SK-N-SH (cell line): ENCODE data around the gene AP3B2. TPM values are rescaled to one million over a fixed set of nuclear protein-coding genes. Genes with fewer than 3 reads are reported as not detected.

Experiments used
- CTCF ChIA-PET: fragments of 300-600, 350-600 bp; formaldehyde crosslinking; extraction: SDS; loops from one replicate; lab custom pipeline; 2021; lab: Yijun Ruan, JAX
- POLR2A ChIA-PET: fragments of 350-600 bp; sonication (Branson Sonifier 250); formaldehyde crosslinking; extraction: SDS; loops from one replicate; lab custom pipeline; 2020; ENCODE audit warnings: antibody characterized with exemption, inconsistent platforms; lab: Yijun Ruan, JAX
- DNase-seq: peaks from one replicate; pipeline ENCODE4 v3.0.0; 2012
- H2AFZ ChIP-seq: fragments of 200-600 bp; sonication (generic); 2 replicates; pipeline ENCODE4 v1.8.1; 2016; ENCODE audit warnings: antibody characterized with exemption, mild to moderate bottlenecking, low read depth
- H3F3A ChIP-seq: fragments of 200-600 bp; sonication (generic); replicated peaks from 2 replicates; pipeline ENCODE3; 2016; ENCODE audit warnings: antibody characterized with exemption, mild to moderate bottlenecking; ENCODE audit not compliant: insufficient read depth
- H3K27ac ChIP-seq, 2 experiments: fragments of 200-500 bp in 1 of 2; fragments of 200-600 bp in 1 of 2; sonication (Bioruptor generic) in 1 of 2; sonication (generic), shearing (Covaris generic) in 1 of 2; 2 replicates each; pipeline versions ENCODE4 v1.5.1 to v1.6.1; 2014 to 2016; ENCODE audit warnings: low read depth in 2 of 2, inconsistent platforms in 1 of 2, low read length in 1 of 2, mild to moderate bottlenecking in 1 of 2, mixed read lengths in 1 of 2
- H3K27me3 ChIP-seq: fragments of 200-600 bp; sonication (generic), shearing (Covaris generic); 2 replicates; pipeline ENCODE4 v1.6.1; 2016; ENCODE audit warnings: mixed run types; ENCODE audit not compliant: insufficient read depth
- H3K36me3 ChIP-seq, 2 experiments: fragments of 200-500 bp in 1 of 2; fragments of 200-600 bp in 1 of 2; sonication (Bioruptor generic) in 1 of 2; sonication (generic) in 1 of 2; replicated peaks in 1 of 2; 2 replicates each; pipeline versions ENCODE3 to v1.5.1; 2014 to 2016; ENCODE audit warnings: low read length in 1 of 2, mild to moderate bottlenecking in 1 of 2; ENCODE audit not compliant: insufficient read depth in 2 of 2, control insufficient read depth in 1 of 2
- H3K4me1 ChIP-seq, 2 experiments: fragments of 200-500 bp in 1 of 2; fragments of 200-600 bp in 1 of 2; sonication (Bioruptor generic) in 1 of 2; sonication (generic), shearing (Covaris generic) in 1 of 2; 2 replicates each; pipeline versions ENCODE4 v1.5.1 to v1.6.1; 2014 to 2016; ENCODE audit warnings: low read depth in 1 of 2, low read length in 1 of 2, mixed run types in 1 of 2; ENCODE audit not compliant: insufficient read depth in 2 of 2, control insufficient read depth in 1 of 2
- H3K4me2 ChIP-seq: fragments of 200-600 bp; sonication (generic), shearing (Covaris generic); 2 replicates; pipeline ENCODE4 v1.6.1; 2017; ENCODE audit warnings: mixed run types
- H3K4me3 ChIP-seq, 2 experiments: fragments of 200-500 bp in 1 of 2; fragments of 200-600 bp in 1 of 2; sonication (Bioruptor generic) in 1 of 2; sonication (generic), shearing (Covaris generic) in 1 of 2; 2 replicates each; pipeline versions ENCODE4 v1.5.1 to v1.8.1; 2014 to 2016; ENCODE audit warnings: low read depth in 2 of 2, inconsistent platforms in 1 of 2, low read length in 1 of 2, mild to moderate bottlenecking in 1 of 2, mixed read lengths in 1 of 2, moderate library complexity in 1 of 2
- H3K79me2 ChIP-seq: fragments of 200-600 bp; sonication (generic); 2 replicates; pipeline ENCODE4 v1.8.1; 2017; ENCODE audit warnings: mild to moderate bottlenecking; ENCODE audit not compliant: insufficient read depth
- H3K9ac ChIP-seq: fragments of 200-600 bp; sonication (generic); 2 replicates; pipeline ENCODE4 v1.6.1; 2017; ENCODE audit warnings: mixed run types
- H3K9me2 ChIP-seq: fragments of 200-600 bp; sonication (generic); 2 replicates; pipeline ENCODE4 v1.6.1; 2017; ENCODE audit warnings: mixed run types
- H3K9me3 ChIP-seq: fragments of 200-600 bp; sonication (generic); 2 replicates; pipeline ENCODE4 v1.6.1; 2017; ENCODE audit warnings: mixed run types, mild to moderate bottlenecking, moderate library complexity
- H4K20me1 ChIP-seq: fragments of 200-600 bp; sonication (generic); 2 replicates; pipeline ENCODE4 v1.6.1; 2017; ENCODE audit warnings: mild to moderate bottlenecking, mixed run types; ENCODE audit not compliant: insufficient read depth
- CHD2 ChIP-seq: fragments of 150-350 bp; IDR thresholded peaks from 2 replicates; pipeline ENCODE4 v1.6.1; 2018; ENCODE audit warnings: low read length; ENCODE audit not compliant: partially characterized antibody
- CTCF ChIP-seq: fragments of 200-600 bp; sonication (generic); IDR thresholded peaks from 2 replicates; pipeline ENCODE4 v1.6.1; 2017; ENCODE audit warnings: antibody characterized with exemption, mild to moderate bottlenecking, moderate library complexity
- EZH2phosphoT487 ChIP-seq: fragments of 200-600 bp; sonication (generic); IDR thresholded peaks from 2 replicates; pipeline ENCODE4 v1.6.1; 2017; ENCODE audit warnings: low read depth, mixed run types, mild to moderate bottlenecking, antibody characterized with exemption, moderate library complexity, borderline replicate concordance
- FOXJ3 ChIP-seq: sonication (generic); formaldehyde crosslinking; IDR thresholded peaks from 2 replicates; pipeline ENCODE4 v1.5.1; 2020; ENCODE audit warnings: mild to moderate bottlenecking, missing genetic modification reagents
- FOXM1 ChIP-seq: IDR thresholded peaks from 2 replicates; pipeline ENCODE4 v1.4.0; 2012; ENCODE audit warnings: low read depth, mild to moderate bottlenecking
- MEF2A ChIP-seq: IDR thresholded peaks from 2 replicates; pipeline ENCODE4 v1.4.0; 2012; ENCODE audit warnings: low read depth, borderline replicate concordance
- MXI1 ChIP-seq: IDR thresholded peaks from 2 replicates; pipeline ENCODE4 v1.6.1; 2012; ENCODE audit warnings: mild to moderate bottlenecking, low read depth, low read length, improper control_type of control experiment
- NFIC ChIP-seq: IDR thresholded peaks from 2 replicates; pipeline ENCODE4 v1.4.0; 2012; ENCODE audit warnings: borderline replicate concordance
- PBX3 ChIP-seq: IDR thresholded peaks from 2 replicates; pipeline ENCODE4; 2012
- RAD21 ChIP-seq: IDR thresholded peaks from 2 replicates; pipeline ENCODE4 v1.6.1; 2012; ENCODE audit warnings: mild to moderate bottlenecking, low read length
- RCOR1 ChIP-seq: fragments of 150-350 bp; IDR thresholded peaks from 2 replicates; pipeline ENCODE4 v1.6.1; 2017; ENCODE audit warnings: antibody characterized with exemption, low read length
- RXRA ChIP-seq: IDR thresholded peaks from 2 replicates; pipeline ENCODE4 v1.4.0; 2012; ENCODE audit warnings: low read depth, mild to moderate bottlenecking, borderline replicate concordance
- SIN3A ChIP-seq: IDR thresholded peaks from 2 replicates; pipeline ENCODE4 v1.6.1; 2012; ENCODE audit warnings: low read depth, mild to moderate bottlenecking, low read length, moderate library complexity, borderline replicate concordance
- TAF1 ChIP-seq: IDR thresholded peaks from 2 replicates; pipeline ENCODE4 v1.6.1; 2012; ENCODE audit warnings: low read depth, mild to moderate bottlenecking, low read length, moderate library complexity, borderline replicate concordance
- USF2 ChIP-seq: fragments of 150-350 bp; IDR thresholded peaks from 2 replicates; pipeline ENCODE4 v1.6.1; 2017; ENCODE audit warnings: antibody characterized with exemption, low read length, low read depth, borderline replicate concordance
- YY1 ChIP-seq: IDR thresholded peaks from 2 replicates; pipeline ENCODE4 v1.4.0; 2012; ENCODE audit warnings: low read depth, mild to moderate bottlenecking
- WGBS: methylation state at CpG from one replicate; pipeline ENCODE4 v1.1.6; 2017; ENCODE audit warnings: low lambda C conversion rate; 5-methylcytosine and 5-hydroxymethylcytosine counted together
- polyA plus RNA-seq, 3 experiments: library from polyadenylated mRNA; depleted of rRNA; stranded (reverse); fragments of >200 nt; gene quantifications; 2 replicates each; pipeline ENCODE4 v1.2.3, GENCODE V29; 2012
- TF ChIP-seq, protein P1 (sequence below): IDR thresholded peaks from 2 replicates; pipeline ENCODE4 v1.4.0; 2012; ENCODE audit warnings: low read depth
- TF ChIP-seq, protein P2 (sequence below): IDR thresholded peaks from 2 replicates; pipeline ENCODE4 v1.4.0; 2012; ENCODE audit warnings: low read depth, borderline replicate concordance

AP3B2 gene
- polyA plus RNA-seq, 1 of the 3 experiments (the other 2 are of a cell fraction) = 0.77 TPM

- CTCF ChIA-PET = interaction anchor here (0.6 kb wide), 1 partner anchor 416 kb away, joined by 3 read pairs; no protein-coding TSS in a partner anchor
- Histone ChIP-seq H3K27me3 (no peaks in the 10 kb centered on the region), H3K4me3 (no peak overlapping the region), H3K4me2 (no peak overlapping the region), H3K9ac (no peak overlapping the region), H3K27ac (no peak overlapping the region), H3K79me2 (no peaks in the 10 kb centered on the region), H3K9me2 (no peaks in the 10 kb centered on the region), H3K4me1 (no peaks in the 10 kb centered on the region), H2AFZ (no peak overlapping the region), H3F3A (no peaks in the 10 kb centered on the region), H3K9me3 (no peaks in the 10 kb centered on the region), H3K36me3 (no peaks in the 10 kb centered on the region), H4K20me1 (no peaks in the 10 kb centered on the region)
- POLR2A ChIA-PET = no interaction called here
- DNase-seq = no peak
- no peak for TF ChIP-seq FOXM1
- TF ChIP-seq, protein P1, sequence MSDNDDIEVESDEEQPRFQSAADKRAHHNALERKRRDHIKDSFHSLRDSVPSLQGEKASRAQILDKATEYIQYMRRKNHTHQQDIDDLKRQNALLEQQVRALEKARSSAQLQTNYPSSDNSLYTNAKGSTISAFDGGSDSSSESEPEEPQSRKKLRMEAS = no peak
- TF ChIP-seq RXRA = no peak
- TF ChIP-seq, protein P2, sequence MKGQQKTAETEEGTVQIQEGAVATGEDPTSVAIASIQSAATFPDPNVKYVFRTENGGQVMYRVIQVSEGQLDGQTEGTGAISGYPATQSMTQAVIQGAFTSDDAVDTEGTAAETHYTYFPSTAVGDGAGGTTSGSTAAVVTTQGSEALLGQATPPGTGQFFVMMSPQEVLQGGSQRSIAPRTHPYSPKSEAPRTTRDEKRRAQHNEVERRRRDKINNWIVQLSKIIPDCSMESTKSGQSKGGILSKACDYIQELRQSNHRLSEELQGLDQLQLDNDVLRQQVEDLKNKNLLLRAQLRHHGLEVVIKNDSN = no peak
- TF ChIP-seq MEF2A = no peak
- no peak for TF ChIP-seq USF2
- TF ChIP-seq MXI1 = no peak
- TF ChIP-seq RCOR1 = no peak
- no peak for TF ChIP-seq FOXJ3 (CRISPR knock-in tag)
- TF ChIP-seq RAD21 = no peak
- no peak for TF ChIP-seq SIN3A
- WGBS = 48% methylated on average over 3 of the region's 3 CpGs
Observed at GRCh38 chr15:82640672-82641071, 69.0 kb downstream of the AP3B2 start.

DNA sequence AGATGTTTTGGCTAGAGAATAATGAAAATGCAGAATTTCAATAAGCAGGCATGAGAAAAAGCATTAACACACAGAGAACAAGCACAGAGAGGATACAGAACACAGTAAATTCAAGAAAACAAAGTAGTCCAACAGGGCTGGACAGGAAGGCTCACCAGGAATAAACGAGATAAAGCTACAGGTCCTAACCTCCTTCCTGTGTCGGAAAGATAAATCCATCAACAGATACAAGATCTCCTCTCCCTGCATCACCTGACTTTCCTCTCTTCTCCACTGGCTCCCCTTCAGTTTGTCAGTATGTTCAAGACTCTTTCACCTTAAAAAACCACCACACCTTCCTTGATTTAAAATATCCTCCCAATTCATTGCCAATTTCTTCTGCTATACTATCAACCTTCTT, 73.9 kb downstream of the AP3B2 start:
- Histone ChIP-seq H3K4me1 (no peaks in the 10 kb centered on the region), H3F3A (no peaks in the 10 kb centered on the region), H3K36me3 (no peaks in the 10 kb centered on the region), H3K27me3 (no peaks in the 10 kb centered on the region), H3K9ac (no peak overlapping the region), H4K20me1 (no peaks in the 10 kb centered on the region), H3K79me2 (no peaks in the 10 kb centered on the region)
- DNase-seq = no peak
- 38% methylated on average over 2 of the region's 2 CpGs for WGBS
- POLR2A ChIA-PET = no interaction called here
- TF ChIP-seq CHD2 (no peak), CTCF (no peak), TAF1 (no peak), MXI1 (no peak), FOXM1 (no peak), YY1 (no peak), RAD21 (no peak), EZH2phosphoT487 (no peak), NFIC (no peak), USF2 (no peak), PBX3 (no peak)
- TF ChIP-seq, protein P1 = no peak
- TF ChIP-seq, protein P2 = no peak
- TF ChIP-seq, all 33 proteins: peak for 0
- Histone ChIP-seq H3K9me3 (no peaks in the 10 kb centered on the region), H3K9me2 (no peaks in the 10 kb centered on the region), H3K27ac (no peak overlapping the region), H2AFZ (no peak overlapping the region), H3K4me2 (no peak overlapping the region), H3K4me3 (no peak overlapping the region)
- CTCF ChIA-PET = no interaction called here
